Stimulated activated CD4-positive, alpha-beta T cell treated with anti-CD3 and anti-CD28 coated beads, TNF-alpha, amount 100 ng/mL, for 48 hours (primary cell): ENCODE results near the gene OR2T8.

Experiments
- DNase-seq, 3 donors: peaks; one replicate each; pipeline ENCODE4 v3.0.0-alpha.2; 2020; ENCODE audit warnings: low read depth in 3 of 3

The OR2T8 gene

DNA sequence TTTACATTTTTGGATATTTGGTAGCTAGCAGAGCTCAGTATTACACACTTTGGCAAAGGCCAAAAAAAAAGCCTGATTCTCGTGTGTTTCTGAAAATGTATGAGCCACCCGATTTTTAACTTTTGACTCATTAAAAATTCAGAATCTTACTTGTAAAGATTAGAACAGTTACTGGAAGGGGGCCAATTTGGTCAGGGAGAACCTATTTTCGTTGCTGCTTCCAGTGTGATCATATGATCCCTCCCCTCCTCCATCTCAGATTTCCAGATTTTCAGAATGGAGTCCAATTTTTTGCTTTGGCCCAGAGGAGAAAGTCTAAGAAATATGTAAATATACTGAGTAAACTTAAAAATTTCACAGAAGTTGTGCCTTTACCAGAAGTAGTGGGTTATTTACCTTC, 41.7 kb downstream of the OR2T8 start:
- DNase-seq, result no peak

GRCh38 chr1:247962911-247963588, 43.0 kb downstream of the OR2T8 start:
- DNase-seq, result no peak

- DNase-seq, result no peak
These were observed 44.9 kb downstream of the OR2T8 start, which contains the start of gene OR2AK2 for GRCh38 chr1:247964933-247965332. Gene OR2AK2, plus strand, starts transcription at chr1:247965233. Its CDS starts 144 bp downstream, at chr1:247965377.

- no peak for DNase-seq
These were observed 46.6 kb downstream of the OR2T8 start for GRCh38 chr1:247966532-247967204.
